WTC11 (cell line): ENCODE results near the gene IRX3.

Experiments
- ATF1 ChIP-seq: sonication (generic); formaldehyde crosslinking; IDR thresholded peaks from 2 replicates; pipeline ENCODE4 v1.8.1; 2023; ENCODE audit warnings: mild to moderate bottlenecking, moderate library complexity, missing genetic modification reagents
- CREB1 ChIP-seq: sonication (generic); formaldehyde crosslinking; IDR thresholded peaks from 2 replicates; pipeline ENCODE4 v1.8.0; 2023; ENCODE audit warnings: mild to moderate bottlenecking, missing genetic modification reagents
- ETV6 ChIP-seq: sonication (generic); formaldehyde crosslinking; IDR thresholded peaks from 2 replicates; pipeline ENCODE4 v1.8.1; 2022; ENCODE audit warnings: mild to moderate bottlenecking, missing genetic modification reagents
- NR1H2 ChIP-seq: sonication (generic); formaldehyde crosslinking; IDR thresholded peaks from 2 replicates; pipeline ENCODE4 v1.9.0; 2021; ENCODE audit warnings: mild to moderate bottlenecking, moderate library complexity, missing genetic modification reagents
- TF ChIP-seq, protein P1 (sequence below): sonication (generic); formaldehyde crosslinking; IDR thresholded peaks from 2 replicates; pipeline ENCODE4 v1.8.1; 2022; ENCODE audit warnings: low read depth, missing genetic modification reagents, borderline replicate concordance
- TF ChIP-seq, protein P2 (sequence below): fragments of 200-600 bp; IDR thresholded peaks from 2 replicates; pipeline ENCODE4 v1.8.0; 2022; ENCODE audit warnings: antibody characterized with exemption
- TF ChIP-seq, protein P3 (sequence below): sonication (generic); formaldehyde crosslinking; IDR thresholded peaks from 2 replicates; pipeline ENCODE4 v1.8.1; 2023; ENCODE audit warnings: mild to moderate bottlenecking, missing genetic modification reagents, moderate library complexity
- TF ChIP-seq, protein P4 (sequence below): sonication (generic); formaldehyde crosslinking; IDR thresholded peaks from 2 replicates; pipeline ENCODE4 v1.8.0; 2022; ENCODE audit warnings: mild to moderate bottlenecking, missing genetic modification reagents
- TF ChIP-seq, protein P5 (sequence below): sonication (generic); formaldehyde crosslinking; IDR thresholded peaks from 2 replicates; pipeline ENCODE4 v1.8.0; 2022; ENCODE audit warnings: mild to moderate bottlenecking, missing genetic modification reagents
- TF ChIP-seq, protein P6 (sequence below): sonication (generic); formaldehyde crosslinking; IDR thresholded peaks from 2 replicates; pipeline ENCODE4 v1.8.1; 2023; ENCODE audit warnings: mild to moderate bottlenecking, moderate library complexity, missing genetic modification reagents

DNA sequence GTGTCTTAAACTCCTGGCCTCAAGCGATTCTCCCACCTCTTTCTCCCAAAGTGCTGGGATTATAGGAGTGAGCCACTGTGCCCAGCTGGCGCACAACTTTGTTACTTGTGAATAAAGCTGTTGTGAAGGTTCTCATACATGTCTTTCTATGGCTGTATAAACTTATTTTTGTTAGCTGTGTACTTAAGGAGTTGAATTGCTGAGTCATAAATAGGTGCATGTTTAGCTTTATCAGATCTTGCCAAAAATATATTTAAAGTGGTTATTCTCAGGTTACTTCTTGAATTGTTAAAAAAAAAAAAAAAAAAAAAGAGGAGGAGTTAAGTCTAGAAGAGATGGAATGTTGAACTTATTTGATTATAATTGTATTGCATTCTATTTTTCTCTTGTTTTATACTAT lies 47.6 kb upstream of the IRX3 start:
- TF ChIP-seq, protein P1, sequence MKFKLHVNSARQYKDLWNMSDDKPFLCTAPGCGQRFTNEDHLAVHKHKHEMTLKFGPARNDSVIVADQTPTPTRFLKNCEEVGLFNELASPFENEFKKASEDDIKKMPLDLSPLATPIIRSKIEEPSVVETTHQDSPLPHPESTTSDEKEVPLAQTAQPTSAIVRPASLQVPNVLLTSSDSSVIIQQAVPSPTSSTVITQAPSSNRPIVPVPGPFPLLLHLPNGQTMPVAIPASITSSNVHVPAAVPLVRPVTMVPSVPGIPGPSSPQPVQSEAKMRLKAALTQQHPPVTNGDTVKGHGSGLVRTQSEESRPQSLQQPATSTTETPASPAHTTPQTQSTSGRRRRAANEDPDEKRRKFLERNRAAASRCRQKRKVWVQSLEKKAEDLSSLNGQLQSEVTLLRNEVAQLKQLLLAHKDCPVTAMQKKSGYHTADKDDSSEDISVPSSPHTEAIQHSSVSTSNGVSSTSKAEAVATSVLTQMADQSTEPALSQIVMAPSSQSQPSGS, result no peak
- TF ChIP-seq, protein P2, sequence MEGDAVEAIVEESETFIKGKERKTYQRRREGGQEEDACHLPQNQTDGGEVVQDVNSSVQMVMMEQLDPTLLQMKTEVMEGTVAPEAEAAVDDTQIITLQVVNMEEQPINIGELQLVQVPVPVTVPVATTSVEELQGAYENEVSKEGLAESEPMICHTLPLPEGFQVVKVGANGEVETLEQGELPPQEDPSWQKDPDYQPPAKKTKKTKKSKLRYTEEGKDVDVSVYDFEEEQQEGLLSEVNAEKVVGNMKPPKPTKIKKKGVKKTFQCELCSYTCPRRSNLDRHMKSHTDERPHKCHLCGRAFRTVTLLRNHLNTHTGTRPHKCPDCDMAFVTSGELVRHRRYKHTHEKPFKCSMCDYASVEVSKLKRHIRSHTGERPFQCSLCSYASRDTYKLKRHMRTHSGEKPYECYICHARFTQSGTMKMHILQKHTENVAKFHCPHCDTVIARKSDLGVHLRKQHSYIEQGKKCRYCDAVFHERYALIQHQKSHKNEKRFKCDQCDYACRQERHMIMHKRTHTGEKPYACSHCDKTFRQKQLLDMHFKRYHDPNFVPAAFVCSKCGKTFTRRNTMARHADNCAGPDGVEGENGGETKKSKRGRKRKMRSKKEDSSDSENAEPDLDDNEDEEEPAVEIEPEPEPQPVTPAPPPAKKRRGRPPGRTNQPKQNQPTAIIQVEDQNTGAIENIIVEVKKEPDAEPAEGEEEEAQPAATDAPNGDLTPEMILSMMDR, result no peak
- TF ChIP-seq CREB1 (CRISPR knock-in tag) (no peak), NR1H2 (CRISPR knock-in tag) (no peak), ATF1 (CRISPR knock-in tag) (no peak), ETV6 (CRISPR knock-in tag) (no peak)
- TF ChIP-seq, protein P3, sequence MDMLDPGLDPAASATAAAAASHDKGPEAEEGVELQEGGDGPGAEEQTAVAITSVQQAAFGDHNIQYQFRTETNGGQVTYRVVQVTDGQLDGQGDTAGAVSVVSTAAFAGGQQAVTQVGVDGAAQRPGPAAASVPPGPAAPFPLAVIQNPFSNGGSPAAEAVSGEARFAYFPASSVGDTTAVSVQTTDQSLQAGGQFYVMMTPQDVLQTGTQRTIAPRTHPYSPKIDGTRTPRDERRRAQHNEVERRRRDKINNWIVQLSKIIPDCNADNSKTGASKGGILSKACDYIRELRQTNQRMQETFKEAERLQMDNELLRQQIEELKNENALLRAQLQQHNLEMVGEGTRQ (CRISPR knock-in tag), result no peak
- TF ChIP-seq, protein P4, sequence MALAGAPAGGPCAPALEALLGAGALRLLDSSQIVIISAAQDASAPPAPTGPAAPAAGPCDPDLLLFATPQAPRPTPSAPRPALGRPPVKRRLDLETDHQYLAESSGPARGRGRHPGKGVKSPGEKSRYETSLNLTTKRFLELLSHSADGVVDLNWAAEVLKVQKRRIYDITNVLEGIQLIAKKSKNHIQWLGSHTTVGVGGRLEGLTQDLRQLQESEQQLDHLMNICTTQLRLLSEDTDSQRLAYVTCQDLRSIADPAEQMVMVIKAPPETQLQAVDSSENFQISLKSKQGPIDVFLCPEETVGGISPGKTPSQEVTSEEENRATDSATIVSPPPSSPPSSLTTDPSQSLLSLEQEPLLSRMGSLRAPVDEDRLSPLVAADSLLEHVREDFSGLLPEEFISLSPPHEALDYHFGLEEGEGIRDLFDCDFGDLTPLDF (CRISPR knock-in tag), result no peak
- TF ChIP-seq, protein P5, sequence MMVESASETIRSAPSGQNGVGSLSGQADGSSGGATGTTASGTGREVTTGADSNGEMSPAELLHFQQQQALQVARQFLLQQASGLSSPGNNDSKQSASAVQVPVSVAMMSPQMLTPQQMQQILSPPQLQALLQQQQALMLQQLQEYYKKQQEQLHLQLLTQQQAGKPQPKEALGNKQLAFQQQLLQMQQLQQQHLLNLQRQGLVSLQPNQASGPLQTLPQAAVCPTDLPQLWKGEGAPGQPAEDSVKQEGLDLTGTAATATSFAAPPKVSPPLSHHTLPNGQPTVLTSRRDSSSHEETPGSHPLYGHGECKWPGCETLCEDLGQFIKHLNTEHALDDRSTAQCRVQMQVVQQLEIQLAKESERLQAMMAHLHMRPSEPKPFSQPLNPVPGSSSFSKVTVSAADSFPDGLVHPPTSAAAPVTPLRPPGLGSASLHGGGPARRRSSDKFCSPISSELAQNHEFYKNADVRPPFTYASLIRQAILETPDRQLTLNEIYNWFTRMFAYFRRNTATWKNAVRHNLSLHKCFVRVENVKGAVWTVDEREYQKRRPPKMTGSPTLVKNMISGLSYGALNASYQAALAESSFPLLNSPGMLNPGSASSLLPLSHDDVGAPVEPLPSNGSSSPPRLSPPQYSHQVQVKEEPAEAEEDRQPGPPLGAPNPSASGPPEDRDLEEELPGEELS (CRISPR knock-in tag), result no peak
- TF ChIP-seq, protein P6, sequence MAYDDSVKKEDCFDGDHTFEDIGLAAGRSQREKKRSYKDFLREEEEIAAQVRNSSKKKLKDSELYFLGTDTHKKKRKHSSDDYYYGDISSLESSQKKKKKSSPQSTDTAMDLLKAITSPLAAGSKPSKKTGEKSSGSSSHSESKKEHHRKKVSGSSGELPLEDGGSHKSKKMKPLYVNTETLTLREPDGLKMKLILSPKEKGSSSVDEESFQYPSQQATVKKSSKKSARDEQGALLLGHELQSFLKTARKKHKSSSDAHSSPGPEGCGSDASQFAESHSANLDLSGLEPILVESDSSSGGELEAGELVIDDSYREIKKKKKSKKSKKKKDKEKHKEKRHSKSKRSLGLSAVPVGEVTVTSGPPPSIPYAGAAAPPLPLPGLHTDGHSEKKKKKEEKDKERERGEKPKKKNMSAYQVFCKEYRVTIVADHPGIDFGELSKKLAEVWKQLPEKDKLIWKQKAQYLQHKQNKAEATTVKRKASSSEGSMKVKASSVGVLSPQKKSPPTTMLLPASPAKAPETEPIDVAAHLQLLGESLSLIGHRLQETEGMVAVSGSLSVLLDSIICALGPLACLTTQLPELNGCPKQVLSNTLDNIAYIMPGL (CRISPR knock-in tag), result no peak
